Nephron progenitor cell (in vitro differentiated cells): ENCODE measurements around the gene FHL3.

ENCODE experiments used
- DNase-seq: peaks from one replicate; pipeline ENCODE4 v3.0.0; 2021
- H3K27ac Mint-ChIP-seq: 2 replicates; pipeline ENCODE4 v1.8.0; 2021; ENCODE audit warnings: mild to moderate bottlenecking, moderate library complexity, mixed read lengths
- H3K27me3 Mint-ChIP-seq: 2 replicates; pipeline ENCODE4 v1.8.0; 2021; ENCODE audit warnings: mild to moderate bottlenecking, low read depth, mixed read lengths; ENCODE audit not compliant: poor library complexity
- H3K36me3 Mint-ChIP-seq: 2 replicates; pipeline ENCODE4 v1.8.0; 2021; ENCODE audit warnings: low read depth, mixed read lengths
- H3K4me1 Mint-ChIP-seq: 2 replicates; pipeline ENCODE4 v1.8.0; 2021; ENCODE audit warnings: mixed read lengths
- H3K4me3 Mint-ChIP-seq: 2 replicates; pipeline ENCODE4 v1.8.0; 2021; ENCODE audit warnings: mild to moderate bottlenecking, moderate library complexity, mixed read lengths
- H3K9me3 Mint-ChIP-seq: 2 replicates; pipeline ENCODE4 v1.8.0; 2021; ENCODE audit warnings: mild to moderate bottlenecking, moderate library complexity, mixed read lengths
- CTCF ChIP-seq: fragments of 200-600 bp; sonication (generic); IDR thresholded peaks from 2 replicates; pipeline ENCODE4 v1.5.0; 2021; ENCODE audit warnings: antibody characterized with exemption

The FHL3 gene

DNA sequence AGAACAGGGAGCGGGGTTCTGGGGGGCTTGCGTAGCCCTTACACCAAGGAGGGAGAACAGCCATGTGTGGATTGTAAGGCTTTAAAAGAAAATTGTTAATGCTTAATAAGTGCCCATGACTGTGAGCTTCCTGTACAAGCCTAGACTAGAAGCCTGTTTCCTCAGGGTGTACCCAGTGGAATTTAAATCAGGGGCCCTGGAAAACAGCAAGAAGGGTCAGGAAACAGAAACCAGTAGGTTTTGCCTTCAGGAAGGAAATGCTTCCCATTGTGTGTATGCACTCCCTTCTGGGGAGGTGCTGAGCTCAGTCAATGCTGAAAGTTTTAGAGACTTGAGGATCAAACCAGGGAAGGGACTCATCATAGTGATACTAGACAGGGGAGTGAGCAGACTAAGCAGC, 19.9 kb upstream of the FHL3 start:
- no peak overlapping the region for H3K4me3 Mint-ChIP-seq

GRCh38 chr1:38022810-38023209, 17.5 kb upstream of the FHL3 start:
- Mint-ChIP-seq H3K36me3 (peaks cover 51% of the 10 kb centered on the region), H3K27me3 (peaks cover 3% of the 10 kb centered on the region), H3K4me1 (peaks cover 37% of the 10 kb centered on the region), H3K4me3 (no peak overlapping the region), H3K9me3 (no peaks in the 10 kb centered on the region), H3K27ac (peak overlapping the region; percentile 86)
- no peak for TF ChIP-seq CTCF
- no peak for DNase-seq

More for the DNA sequence above, 19.9 kb upstream of the FHL3 start:
- Mint-ChIP-seq H3K9me3 (no peaks in the 10 kb centered on the region), H3K4me1 (peaks cover 53% of the 10 kb centered on the region), H3K27me3 (peaks cover 5% of the 10 kb centered on the region), H3K27ac (no peak overlapping the region), H3K36me3 (peaks cover 37% of the 10 kb centered on the region)
- no peak for DNase-seq
- TF ChIP-seq CTCF = no peak

DNA sequence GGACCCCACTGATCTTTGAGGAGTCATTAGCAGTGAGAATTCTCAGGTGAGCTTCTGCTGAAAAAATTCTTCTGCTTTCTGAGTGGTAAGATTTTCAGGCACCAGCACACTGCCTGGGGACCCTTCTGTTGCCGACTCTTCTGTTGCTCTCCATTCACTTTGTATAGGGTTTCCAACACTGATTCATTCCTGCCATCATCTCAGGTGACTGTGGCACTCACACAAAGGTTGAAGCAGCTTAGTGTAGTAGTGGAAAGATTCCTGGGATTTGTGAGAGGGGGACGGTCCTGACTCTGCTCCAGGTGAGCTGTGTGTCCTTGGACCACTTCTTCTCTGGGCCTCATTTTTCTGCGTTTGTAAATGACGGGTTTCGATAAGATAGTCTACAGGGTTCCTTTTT, 16.7 kb upstream of the FHL3 start:
- Mint-ChIP-seq H3K9me3 (no peaks in the 10 kb centered on the region), H3K4me1 (peaks cover 29% of the 10 kb centered on the region), H3K27me3 (no peaks in the 10 kb centered on the region), H3K4me3 (no peak overlapping the region), H3K36me3 (peaks cover 56% of the 10 kb centered on the region), H3K27ac (peak overlapping the region; percentile 54)
- no peak for DNase-seq
- no peak for TF ChIP-seq CTCF

DNA sequence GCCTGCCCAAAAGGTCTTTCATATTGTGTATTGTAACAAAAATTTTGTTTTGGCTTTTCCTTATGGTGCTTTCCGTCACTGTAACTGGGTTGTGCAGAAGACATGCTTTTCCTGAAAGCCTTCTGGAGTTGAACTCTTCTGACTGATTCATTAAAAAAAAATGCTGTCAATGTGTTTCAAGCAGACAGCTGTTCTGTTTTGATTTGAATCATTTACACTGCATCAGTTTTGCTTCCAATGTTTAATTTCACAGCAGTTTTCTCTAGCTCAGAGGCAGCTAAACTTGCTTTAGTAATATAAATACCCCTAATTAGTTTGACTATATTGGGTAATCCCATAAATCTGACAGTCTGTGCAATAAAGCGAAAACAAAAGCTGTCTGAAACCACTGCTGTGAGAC, 15.1 kb upstream of the FHL3 start:
- TF ChIP-seq CTCF = no peak
- DNase-seq = no peak
- H3K27me3 Mint-ChIP-seq = no peaks in the 10 kb centered on the region
- H3K27ac Mint-ChIP-seq = no peak overlapping the region
- no peaks in the 10 kb centered on the region for H3K9me3 Mint-ChIP-seq
- H3K4me3 Mint-ChIP-seq = no peak overlapping the region
- peaks cover 31% of the 10 kb centered on the region for H3K4me1 Mint-ChIP-seq
- H3K36me3 Mint-ChIP-seq = peaks cover 58% of the 10 kb centered on the region

- Mint-ChIP-seq H3K36me3 (peaks cover 49% of the 10 kb centered on the region), H3K9me3 (no peaks in the 10 kb centered on the region), H3K4me3 (no peak overlapping the region), H3K4me1 (peaks cover 38% of the 10 kb centered on the region), H3K27ac (peak overlapping the region; percentile 66), H3K27me3 (no peaks in the 10 kb centered on the region)
- no peak for DNase-seq
- TF ChIP-seq CTCF = peak; percentile 46
Observed at GRCh38 chr1:38018864-38019343, 13.6 kb upstream of the FHL3 start.

- no peak overlapping the region for H3K4me3 Mint-ChIP-seq
Observed at GRCh38 chr1:38015978-38016725, 10.8 kb upstream of the FHL3 start.

More at GRCh38 chr1:38015978-38016725, 10.8 kb upstream of the FHL3 start:
- DNase-seq = no peak
- H3K27ac Mint-ChIP-seq = peak overlapping the region; percentile 98
- peaks cover 42% of the 10 kb centered on the region for H3K4me1 Mint-ChIP-seq
- no peaks in the 10 kb centered on the region for H3K27me3 Mint-ChIP-seq
- TF ChIP-seq CTCF = no peak
- H3K9me3 Mint-ChIP-seq = peaks cover 7% of the 10 kb centered on the region
- peaks cover 30% of the 10 kb centered on the region for H3K36me3 Mint-ChIP-seq
